GM19397 (cell line): ENCODE results near the gene IFFO2.

Experiments
- ATAC-seq: cut with Tn5 transposase; IDR thresholded peaks from one replicate; pipeline ENCODE4 v1.9.1; 2021; ENCODE audit warnings: mild to moderate bottlenecking, moderate library complexity; ENCODE audit not compliant: unreplicated experiment

The IFFO2 gene

DNA sequence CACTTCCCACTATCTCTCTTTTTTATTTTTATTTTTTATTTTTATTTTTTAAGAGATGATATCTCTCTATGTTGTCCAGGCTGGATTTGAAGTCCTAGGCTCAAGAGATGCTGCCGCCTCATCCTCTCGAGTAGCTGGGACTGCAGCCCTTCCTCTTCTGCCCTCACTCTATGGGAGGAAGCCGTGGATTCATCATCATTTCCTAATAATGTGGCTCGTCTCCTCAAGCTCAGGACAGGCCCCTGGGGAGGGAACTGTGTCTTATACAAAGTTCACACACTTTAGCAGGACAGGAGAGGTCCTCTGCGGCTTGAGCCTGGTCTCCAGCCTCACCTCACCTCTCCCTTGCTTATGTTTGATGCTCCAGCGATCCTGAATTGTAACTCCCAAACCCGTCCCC, 16.5 kb upstream of the IFFO2 start:
- ATAC-seq = no peak

DNA sequence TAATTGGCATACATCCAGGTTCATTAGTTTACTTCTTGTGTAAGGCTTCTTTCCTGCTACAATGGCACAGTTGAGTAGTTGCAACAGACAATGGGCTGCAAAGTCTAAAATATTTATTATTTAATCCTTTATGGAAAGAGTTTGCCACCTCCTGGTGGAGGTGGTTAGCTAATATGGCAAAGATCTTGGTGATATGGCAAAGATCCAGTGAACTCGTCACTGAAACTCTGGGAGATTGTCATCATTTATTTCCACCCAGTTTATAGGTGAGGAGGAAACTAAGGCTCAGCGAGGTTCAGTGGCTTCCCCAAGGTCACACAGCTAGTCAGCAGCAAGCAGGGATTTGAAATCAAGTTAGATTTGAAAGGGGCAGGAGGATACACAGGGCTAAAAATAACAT, 16.1 kb upstream of the IFFO2 start:
- ATAC-seq = no peak

DNA sequence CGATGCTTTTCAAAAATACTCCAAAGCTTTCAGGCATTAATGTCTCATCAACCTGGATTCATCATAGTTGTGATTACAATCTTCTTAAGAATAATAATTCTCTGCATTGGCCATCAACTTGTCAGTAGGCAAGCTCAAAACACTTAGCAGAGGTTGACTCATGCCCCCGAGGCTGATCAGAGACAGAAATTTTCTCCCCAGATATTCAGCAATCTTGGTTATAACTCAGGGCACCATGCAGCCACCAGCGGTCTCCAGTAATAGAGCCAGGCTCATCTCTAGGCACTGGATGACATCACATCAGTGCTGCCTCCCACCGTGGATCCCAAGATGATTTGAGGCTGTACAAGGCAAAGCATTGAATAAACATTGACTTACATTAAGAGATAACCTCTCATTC, 14.3 kb upstream of the IFFO2 start:
- ATAC-seq = no peak

DNA sequence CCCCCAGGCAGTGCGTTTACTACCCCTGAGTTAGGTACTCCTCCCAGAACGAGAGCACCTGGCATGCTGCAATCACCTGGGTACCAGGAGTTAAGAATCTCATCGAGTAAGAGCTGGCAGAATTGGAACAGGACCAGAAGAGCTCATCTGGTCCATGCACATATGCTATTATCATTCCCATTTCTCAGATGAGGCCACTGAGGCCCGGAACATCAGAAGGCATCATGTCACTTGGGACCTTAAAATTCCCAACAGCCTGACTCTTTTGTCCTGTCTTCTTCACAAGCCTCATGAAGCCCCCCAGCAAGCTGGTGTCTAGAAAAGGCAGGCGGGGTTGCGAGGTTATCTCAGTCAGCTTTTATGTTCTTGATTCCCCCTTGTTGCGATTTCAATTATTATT, 13.9 kb upstream of the IFFO2 start:
- no peak for ATAC-seq

DNA sequence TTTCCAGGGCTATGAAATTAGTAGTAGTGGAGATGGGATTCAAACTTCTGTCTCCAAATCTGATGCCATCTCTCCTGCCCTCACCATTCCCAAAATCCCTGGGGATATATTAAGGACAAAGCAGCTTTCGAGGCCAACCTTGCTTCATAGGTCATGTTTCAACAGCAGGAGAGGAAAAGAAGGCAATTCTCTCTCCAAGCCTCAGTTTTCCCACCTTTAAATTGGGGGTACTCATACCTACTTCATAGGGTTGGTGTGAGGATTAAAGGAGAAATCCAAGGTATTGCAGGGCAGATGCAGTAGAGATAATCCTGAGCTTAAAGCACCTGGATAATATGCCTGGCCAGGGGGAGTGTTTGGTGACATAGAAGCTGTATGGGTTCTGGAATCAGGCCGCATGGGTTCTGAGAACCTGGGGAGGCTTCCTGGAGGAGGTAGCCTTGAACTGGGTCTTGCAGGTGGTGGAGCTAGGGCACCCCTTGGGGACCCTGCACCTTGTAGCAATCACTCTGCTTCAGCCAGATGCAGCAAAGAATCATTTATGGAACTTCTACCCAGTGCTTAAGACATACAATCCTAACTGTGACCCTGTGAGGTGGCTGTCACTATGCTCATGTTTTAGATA, 10.7 kb upstream of the IFFO2 start:
- ATAC-seq = no peak

DNA sequence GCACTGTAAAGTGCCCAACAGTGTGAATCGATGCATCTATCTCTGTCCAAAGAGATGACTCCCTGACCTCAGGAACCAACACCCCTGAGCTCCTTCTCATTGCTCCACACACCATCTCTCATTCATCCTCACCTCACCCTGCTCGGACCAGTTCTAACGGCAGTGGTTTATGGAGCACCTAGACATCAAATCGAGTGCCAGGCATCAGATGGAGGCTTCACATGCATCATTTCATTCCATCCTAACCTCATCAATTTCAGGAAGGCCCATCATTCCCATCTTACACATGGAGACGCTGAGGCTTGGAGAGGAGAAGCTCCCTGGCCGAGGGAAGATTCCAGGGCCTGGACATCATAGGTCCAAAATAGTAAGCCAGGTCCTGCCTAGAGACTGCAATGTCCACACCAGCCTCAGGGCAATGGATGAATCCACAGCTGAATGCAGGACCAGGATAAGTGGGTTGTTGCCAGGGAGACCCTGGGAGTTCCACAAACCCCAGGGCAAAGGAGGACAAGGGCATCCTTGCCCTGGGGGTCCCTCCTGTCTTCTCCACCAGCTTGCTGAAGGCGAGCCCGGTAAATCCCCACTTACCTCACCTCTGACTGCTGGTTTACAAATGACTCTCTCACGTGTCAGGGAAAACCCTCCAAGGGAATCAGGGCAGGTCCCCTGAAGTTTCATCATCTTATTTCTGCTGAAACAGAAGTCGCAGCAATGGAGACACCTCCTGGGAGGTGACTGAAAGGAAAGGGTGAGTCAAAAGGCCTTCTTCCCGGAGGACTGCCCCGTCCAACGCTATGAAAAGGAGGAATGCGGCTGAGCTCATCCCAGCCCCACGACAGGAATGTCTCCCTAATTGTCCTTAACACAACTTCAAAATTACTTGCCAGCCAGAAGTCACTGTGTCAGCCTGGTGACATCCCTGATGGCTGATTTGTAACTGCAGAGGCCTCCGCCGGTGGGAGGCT, 9.0 kb upstream of the IFFO2 start:
- no peak for ATAC-seq

DNA sequence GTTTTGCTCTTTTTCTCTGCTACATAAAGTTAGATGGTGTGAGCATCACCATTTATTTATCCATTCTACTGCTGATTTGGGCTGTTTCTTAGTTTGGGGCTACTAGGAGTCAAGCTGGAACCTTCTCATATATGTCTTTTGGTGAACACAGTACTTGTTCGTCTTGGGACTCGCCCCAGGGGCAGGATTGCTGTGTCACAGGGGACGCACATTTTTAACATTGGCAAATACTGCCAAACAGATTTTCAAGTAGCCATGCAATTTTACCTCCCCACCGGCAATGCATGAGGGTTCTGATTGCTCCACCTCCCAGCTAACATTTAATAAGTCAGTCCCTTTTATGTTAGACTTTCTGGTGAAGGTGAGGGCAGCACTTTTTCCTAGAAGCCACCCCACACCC, 7.5 kb upstream of the IFFO2 start:
- no peak for ATAC-seq

DNA sequence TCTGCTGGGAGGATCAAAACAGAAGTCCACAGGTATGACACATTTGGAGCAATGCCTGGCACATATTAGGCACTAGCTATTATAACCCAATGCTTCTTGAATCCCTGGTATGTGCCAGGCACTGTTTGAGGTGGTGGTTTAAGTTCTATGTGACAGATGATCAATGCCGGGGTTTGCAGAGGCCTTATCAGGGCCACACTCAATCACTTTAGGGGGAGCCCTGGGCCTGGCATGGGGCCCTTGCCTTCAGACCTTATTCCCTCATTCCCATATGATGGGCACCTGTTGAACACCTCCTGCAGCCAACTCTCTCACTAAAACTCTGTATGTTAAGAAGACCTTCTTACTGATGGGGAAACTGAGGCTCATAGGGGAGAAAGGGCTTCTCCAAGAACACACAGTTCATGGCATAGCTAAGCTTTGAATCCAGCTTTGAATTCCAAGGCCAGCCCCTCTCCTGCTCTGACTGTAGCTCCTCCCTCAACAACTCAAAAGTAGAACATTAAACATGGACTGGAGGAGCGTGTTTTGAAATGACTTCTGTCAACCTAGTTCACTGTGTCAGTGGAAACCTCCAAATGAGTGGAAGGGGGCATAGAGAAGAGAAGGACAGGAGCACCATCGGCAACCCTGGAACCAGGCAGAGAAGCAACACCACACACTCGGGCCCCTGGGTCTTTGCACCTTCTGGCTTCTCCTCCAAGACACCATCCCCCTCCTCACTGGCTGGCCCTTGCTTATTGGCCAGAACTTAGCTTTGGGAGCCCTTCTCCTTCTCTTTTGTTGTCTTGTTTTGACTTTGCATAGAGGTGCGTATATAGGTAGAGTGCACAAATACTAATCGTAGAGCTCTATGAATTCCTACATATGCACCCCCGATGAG, 6.6 kb upstream of the IFFO2 start:
- no peak for ATAC-seq

DNA sequence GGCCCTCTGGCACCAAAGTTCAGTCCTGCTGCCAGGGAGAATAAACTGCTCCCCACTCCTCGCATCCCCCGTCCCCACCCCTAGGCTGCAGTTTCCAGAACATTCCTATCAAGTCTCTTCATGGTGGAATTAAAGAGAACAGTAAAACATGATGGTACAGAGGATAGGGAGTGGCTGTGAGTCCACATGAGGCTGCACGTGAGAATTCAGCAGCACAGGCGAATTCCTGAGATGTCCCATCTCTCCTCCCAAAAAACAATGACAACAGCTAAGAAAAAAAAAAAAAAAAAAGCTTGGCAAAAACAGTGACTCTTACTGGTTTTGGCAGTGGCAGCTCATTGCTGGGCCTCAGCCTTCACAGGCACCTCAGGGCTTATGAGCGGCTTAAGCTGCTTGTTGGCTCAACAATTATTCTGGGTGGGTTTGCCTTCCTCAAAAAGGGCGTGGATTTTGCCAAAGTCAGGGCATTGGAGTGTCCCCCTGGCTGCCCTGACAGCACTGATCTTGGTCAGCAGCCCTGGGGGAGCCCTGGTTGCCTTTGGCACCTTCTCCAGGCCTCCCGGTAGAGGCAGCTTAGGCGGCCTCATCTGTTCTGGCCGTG, 5.7 kb upstream of the IFFO2 start:
- no peak for ATAC-seq

DNA sequence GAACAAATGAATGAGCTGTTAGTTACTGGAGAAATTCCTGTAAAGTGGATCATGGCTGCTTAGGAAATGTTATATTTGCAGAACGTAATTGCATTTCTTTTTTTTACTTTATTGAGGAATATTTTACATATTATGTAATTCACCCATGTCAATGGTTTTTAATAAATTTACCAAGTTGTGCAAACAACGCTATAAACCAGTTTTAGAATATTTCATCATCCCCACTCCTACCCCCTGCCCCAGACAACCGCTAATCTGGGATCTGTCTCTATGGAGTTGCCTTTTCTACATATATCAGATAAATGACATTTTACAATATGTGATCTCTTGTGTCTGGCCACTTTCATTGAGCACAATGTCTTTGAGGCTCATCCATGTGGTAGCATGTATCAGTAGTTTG, 4.3 kb upstream of the IFFO2 start:
- no peak for ATAC-seq

DNA sequence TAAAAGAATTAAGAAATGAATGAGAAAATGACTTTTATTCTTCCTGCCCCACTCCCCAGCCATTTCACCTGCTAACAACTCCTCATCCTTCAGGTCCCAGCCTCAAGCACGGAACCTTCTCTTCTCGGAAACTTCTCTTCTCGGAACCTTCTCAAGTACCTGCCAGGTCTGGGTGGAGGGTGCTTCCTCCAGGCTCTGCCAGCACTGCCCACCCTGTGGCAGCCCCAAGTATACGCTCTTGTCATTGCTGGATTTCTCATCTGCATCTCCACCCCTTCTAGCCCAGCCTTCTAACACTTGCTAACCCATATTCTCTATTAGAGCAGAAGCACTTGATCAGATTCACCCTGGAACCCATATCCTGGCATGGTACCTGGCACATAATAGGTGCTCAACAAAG, 3.9 kb upstream of the IFFO2 start:
- no peak for ATAC-seq

DNA sequence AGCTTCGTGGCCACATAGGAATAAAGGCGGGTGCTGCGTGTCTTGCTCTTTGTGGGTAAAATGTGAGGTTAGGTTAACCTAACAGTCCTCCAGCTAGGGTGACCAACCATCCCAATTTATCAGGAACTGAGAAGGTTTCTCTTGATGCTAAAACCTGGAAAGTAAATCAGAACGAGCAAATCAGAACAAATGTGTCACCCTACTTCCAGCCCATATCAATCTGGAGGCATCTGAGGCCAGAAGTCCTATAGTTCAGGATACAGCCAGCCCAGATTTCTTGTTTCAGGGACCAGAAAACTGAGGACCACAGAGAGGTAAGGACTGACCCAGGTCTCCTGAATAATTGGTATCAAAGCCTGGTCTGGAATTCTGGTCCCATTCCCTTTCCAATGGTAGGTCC, 3.1 kb upstream of the IFFO2 start:
- no peak for ATAC-seq

DNA sequence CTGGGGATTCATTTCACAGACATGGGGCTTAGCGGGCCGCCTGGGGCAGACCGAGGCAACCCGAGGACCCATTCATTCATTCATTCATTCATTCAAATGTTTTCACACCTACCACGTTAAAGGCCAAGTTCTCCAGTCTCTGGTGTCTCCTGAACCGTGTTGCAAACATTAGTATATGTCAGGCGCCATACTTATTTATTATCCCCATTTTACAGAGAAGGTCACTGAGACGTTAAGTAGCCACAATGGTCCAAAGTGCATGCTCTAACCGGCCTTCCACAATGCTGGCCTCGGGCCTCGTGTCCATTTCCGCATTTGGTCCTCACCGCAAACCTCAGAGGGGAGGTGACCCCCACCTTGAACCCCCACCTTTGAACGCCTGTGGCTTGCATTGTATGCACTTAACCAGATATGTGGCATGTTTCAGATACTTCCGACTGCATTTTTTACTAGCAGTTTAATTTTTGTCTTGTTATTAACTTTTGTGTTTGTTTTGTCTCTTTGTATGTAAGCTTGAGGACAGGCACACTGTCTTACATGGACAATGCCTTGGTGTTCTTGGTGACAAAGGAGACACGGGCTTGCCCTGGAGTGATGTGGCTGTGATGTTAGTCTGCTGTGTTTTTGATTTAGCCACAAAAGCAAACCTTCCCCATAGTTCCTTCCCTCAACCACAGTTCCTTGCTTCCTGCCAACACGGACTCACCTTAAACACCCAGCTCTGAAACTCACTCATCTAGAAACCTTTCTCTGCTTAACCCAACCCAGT, 1.2 kb upstream of the IFFO2 start:
- ATAC-seq = no peak

DNA sequence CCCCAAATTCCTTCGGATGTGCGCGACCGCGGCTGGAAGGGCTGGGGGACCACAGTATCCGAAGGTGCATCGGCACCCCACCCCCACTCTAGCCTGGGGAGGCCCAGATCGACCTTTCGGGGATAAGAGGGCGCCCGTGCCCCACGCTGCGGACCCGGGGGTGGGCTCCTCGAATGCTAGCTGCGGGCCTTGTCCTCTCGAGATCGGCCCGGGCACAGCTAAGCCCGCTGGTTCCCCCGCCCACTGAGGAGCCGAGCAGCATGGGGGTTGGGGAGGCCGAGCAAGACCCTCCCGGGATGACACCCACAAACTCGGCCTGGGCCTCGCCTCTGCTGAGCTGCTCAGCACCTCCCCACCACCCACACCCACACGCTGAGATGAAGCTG, 653 bp upstream of the IFFO2 start:
- ATAC-seq = peak; percentile 2

DNA sequence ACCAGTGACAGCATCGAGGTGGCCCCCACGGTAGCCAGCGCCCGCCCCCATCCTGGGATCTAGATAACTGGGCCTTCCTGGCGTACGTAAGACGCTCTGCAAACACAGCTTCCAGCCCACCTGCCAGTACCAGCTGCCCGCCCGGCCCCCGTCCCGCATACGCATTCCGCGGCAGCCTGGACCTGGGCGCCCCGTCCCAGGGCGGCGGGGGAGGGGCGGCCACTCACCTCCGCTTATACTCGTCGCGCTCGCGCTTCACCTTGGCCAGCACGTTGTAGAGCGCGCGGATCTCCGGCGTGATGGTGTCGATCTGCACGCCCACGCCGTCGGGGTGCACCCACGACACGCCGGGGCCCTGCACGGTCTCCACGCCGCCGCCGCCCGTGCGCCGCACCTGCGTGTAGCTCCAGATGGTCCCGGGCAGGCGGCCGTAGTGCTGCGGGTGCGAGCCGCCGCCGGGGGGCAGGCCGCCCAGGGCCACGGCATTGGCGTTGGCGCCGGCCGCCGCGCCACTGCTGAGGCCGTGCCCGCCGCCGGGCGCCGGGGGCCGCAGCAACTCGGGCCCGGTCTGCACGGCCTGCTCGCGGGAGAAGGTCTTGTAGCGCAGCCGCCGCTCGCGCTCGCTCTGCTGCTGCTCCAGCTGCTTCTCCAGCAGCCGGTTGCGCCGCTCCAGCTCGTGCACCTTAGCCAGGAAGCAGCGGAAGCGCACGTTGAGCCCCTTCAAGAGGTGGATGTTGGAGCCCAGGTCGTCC, 859 bp downstream of the IFFO2 start:
- ATAC-seq = peak; percentile 14

DNA sequence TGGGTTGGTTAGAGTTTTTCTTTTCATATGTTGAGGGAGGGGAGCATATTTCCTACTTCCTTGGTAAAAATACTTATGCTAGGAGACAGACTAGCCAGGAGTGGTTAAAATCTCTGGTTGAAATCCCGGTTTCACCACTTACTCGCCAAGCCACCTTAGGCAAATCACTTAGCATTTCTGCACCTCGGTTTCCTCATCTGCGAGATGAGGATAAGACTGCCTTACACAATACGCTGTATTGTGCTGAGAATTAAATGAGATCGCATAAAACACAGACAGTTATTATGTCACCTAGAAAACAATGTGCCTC, 1.4 kb downstream of the IFFO2 start:
- ATAC-seq = no peak

DNA sequence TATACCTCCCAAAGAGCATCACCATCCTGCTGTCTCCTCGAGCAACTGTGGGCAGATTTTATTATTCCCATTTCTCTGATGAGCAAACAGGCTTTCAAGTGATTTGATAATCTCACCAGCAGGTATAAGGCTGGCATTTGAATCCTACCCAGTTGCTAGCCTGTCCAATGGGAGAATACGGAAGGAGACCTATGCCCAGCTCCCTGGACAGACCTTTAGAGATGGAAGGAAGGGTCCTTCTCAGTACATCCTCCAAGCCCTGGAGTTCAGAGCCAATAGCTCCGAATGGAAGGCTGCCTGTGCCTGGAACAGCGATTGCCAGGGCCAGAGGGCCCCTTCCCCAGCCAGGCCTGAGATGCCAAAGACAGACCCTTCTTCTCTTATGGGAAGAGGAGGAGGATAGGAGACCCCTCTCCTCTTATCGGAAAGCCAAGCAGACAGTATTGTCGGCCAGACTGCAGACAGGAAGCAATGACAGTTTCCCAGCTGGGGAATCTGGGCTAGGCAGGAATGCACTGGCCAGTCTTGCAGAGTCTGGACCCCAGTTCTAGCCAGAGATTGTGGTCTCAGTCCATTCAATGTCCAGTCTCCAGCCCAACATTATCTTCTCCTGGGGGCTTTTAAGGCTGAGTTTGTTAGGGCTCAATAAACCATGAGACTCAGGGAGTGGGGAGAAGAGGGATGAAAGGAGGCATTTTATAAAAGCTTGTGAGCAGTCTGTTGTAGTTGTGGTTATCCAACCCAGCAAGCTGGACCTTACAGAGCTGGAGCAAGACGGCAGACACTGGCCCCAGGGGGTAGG, 2.0 kb downstream of the IFFO2 start:
- no peak for ATAC-seq

DNA sequence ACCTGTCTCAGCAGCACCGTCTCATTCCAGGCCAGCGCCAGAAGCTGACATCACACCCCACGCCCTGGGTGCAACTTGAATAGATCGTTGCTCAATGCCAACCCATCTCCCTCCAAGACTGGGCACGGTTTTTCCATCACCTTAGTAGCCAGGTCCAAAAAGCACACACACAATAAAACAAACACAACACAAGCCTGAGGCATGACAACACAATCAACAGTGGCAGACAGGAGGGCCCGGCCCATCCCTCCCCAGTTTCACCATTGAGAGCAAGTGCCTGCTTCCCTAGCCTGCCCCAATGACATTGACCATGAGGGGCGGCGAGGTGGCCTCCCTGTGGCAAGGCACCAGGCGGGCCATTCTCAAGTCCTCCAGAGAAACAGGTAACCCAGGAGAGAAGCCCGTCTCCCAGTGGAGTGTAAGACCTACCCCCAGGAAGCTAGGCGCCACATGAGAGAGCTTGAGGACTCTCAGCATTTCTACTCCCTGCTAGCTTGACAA, 2.7 kb downstream of the IFFO2 start:
- no peak for ATAC-seq
